Stimulated activated CD8-positive, alpha-beta memory T cell treated with anti-CD3 and anti-CD28 coated beads, Interleukin-12 subunit alpha, Interleukin-12 subunit beta, amount 100 ng/mL, for 24 hours (primary cell): ENCODE data around the gene SAGE1.
"Not testable (repeated sequence)": the region's sequence is repeated elsewhere in the genome, so short reads cannot be mapped to it uniquely, and the experiment has no call there.

ENCODE experiments used
- DNase-seq: peaks from one replicate; pipeline ENCODE4 v3.0.0-alpha.2; 2020; ENCODE audit errors: extremely low read depth

SAGE1 gene

GRCh38 chrX:135893294-135893817, at the start of gene SAGE1, which contains the start of gene CT45A10:
Gene SAGE1 (plus strand): TSS chrX:135893716. CDS start chrX:135896243, 2,527 bp downstream.
Gene CT45A10 (minus strand): TSS chrX:135893444. CDS start chrX:135885344, 8,100 bp downstream.
- no peak for DNase-seq

GRCh38 chrX:135854438-135854837, 39.1 kb upstream of the SAGE1 start, which contains the start of gene CT45A8:
Gene CT45A8 (minus strand): TSS chrX:135854538. CDS start chrX:135850783, 3,755 bp downstream.
- not testable (repeated sequence) for DNase-seq

- not testable (repeated sequence) for DNase-seq
Measured at GRCh38 chrX:135871712-135872111, 21.8 kb upstream of the SAGE1 start, which contains the start of gene CT45A9. Gene CT45A9 (minus strand): TSS chrX:135871812. CDS start chrX:135868061, 3,751 bp downstream.

GRCh38 chrX:135882741-135883140, 10.8 kb upstream of the SAGE1 start:
- DNase-seq, result not testable (repeated sequence)

GRCh38 chrX:135888230-135888629, 5.3 kb upstream of the SAGE1 start:
- DNase-seq, result not testable (repeated sequence)

GRCh38 chrX:135888976-135889375, 4.5 kb upstream of the SAGE1 start:
- DNase-seq, result not testable (repeated sequence)

GRCh38 chrX:135890087-135890585, 3.4 kb upstream of the SAGE1 start:
- DNase-seq, result no peak

- no peak for DNase-seq
Measured at GRCh38 chrX:135892781-135893180, 735 bp upstream of the SAGE1 start.

GRCh38 chrX:135910251-135910650, 16.7 kb downstream of the SAGE1 start:
- no peak for DNase-seq

GRCh38 chrX:135914404-135914803, 20.9 kb downstream of the SAGE1 start:
- DNase-seq, result no peak

GRCh38 chrX:135920516-135920915, 27.0 kb downstream of the SAGE1 start:
- DNase-seq, result not testable (repeated sequence)

- no peak for DNase-seq
Measured at GRCh38 chrX:135923353-135923752, 29.8 kb downstream of the SAGE1 start.

GRCh38 chrX:135927897-135928296, 34.4 kb downstream of the SAGE1 start:
- no peak for DNase-seq

GRCh38 chrX:135931644-135932487, 38.4 kb downstream of the SAGE1 start:
- no peak for DNase-seq

- no peak for DNase-seq
Measured at GRCh38 chrX:135944486-135944885, 51.0 kb downstream of the SAGE1 start.

GRCh38 chrX:135951291-135951690, 57.8 kb downstream of the SAGE1 start:
- DNase-seq, result no peak
